ENCODE measurements around the gene EVX2. TPM values are rescaled to one million over a fixed set of nuclear protein-coding genes. Genes with fewer than 3 reads are reported as not detected.

Gene EVX2
- polyA plus RNA-seq, 1 donor from 2014 or later, result not detected

GRCh38 chr2:176109192-176109901 is 25.6 kb upstream of the EVX2 start:
- TF ChIP-seq REST (IDR thresholded peaks at IDR 0.05; ENCODE audit: borderline replicate concordance), result no peak
- Histone ChIP-seq H4K20me1 (ENCODE audit: insufficient read depth) (no peaks in the 10 kb centered on the region), H3K4me3 (ENCODE audit: low read length) (no peak overlapping the region), H3F3A (ENCODE audit: insufficient read depth, low read length, poor library complexity, severe bottlenecking) (no peaks in the 10 kb centered on the region), H3K9me2 (ENCODE audit: insufficient read depth, low read length) (no peaks in the 10 kb centered on the region), H3K36me3 (ENCODE audit: insufficient read depth, low read length) (no peaks in the 10 kb centered on the region), H3K4me2 (ENCODE audit: low read length) (no peak overlapping the region), H3K9ac (ENCODE audit: low read length) (no peak overlapping the region), H3K9me3 (ENCODE audit: low read length) (peaks cover 10% of the 10 kb centered on the region), H2AFZ (ENCODE audit: low read depth, low read length) (no peak overlapping the region), H3K27me3 (ENCODE audit: insufficient read depth, low read depth, low read length) (peaks cover 96% of the 10 kb centered on the region), H3K27ac (ENCODE audit: low read length) (no peak overlapping the region), H3K79me2 (replicated peaks; ENCODE audit: insufficient read depth, low read length) (no peaks in the 10 kb centered on the region)

- TF ChIP-seq CTCF (IDR thresholded peaks at IDR 0.05; ENCODE audit: poor library complexity, severe bottlenecking), result no peak
- no peak for TF ChIP-seq RAD21 (conservative IDR thresholded peaks at IDR 0.05)
- no peak for TF ChIP-seq REST (IDR thresholded peaks at IDR 0.05; ENCODE audit: borderline replicate concordance)
- no peak for TF ChIP-seq EP300 (conservative IDR thresholded peaks at IDR 0.05; ENCODE audit: poor library complexity, severe bottlenecking)
- TF ChIP-seq POLR2AphosphoS5 (IDR thresholded peaks at IDR 0.05), result no peak
- no peak for TF ChIP-seq TAF1 (IDR thresholded peaks at IDR 0.05; ENCODE audit: low read depth)
- TF ChIP-seq SMC3 (conservative IDR thresholded peaks at IDR 0.05; ENCODE audit: poor library complexity), result no peak
- TF ChIP-seq MXI1 (conservative IDR thresholded peaks at IDR 0.05; ENCODE audit: poor library complexity, severe bottlenecking), result no peak
- TF ChIP-seq EZH2 (IDR thresholded peaks at IDR 0.05; ENCODE audit: borderline replicate concordance, insufficient read depth, low read length, poor library complexity, severe bottlenecking), result no peak
Observed at GRCh38 chr2:176107731-176108181, 24.0 kb upstream of the EVX2 start.

More at GRCh38 chr2:176107731-176108181, 24.0 kb upstream of the EVX2 start:
- Histone ChIP-seq H3K27ac (ENCODE audit: low read length) (no peak overlapping the region), H3K9me3 (ENCODE audit: low read length) (peaks cover 3% of the 10 kb centered on the region), H3K4me3 (ENCODE audit: low read length) (no peak overlapping the region), H4K20me1 (ENCODE audit: insufficient read depth) (no peaks in the 10 kb centered on the region), H3F3A (ENCODE audit: insufficient read depth, low read length, poor library complexity, severe bottlenecking) (no peaks in the 10 kb centered on the region), H3K36me3 (ENCODE audit: insufficient read depth, low read length) (no peaks in the 10 kb centered on the region), H3K79me2 (replicated peaks; ENCODE audit: insufficient read depth, low read length) (no peaks in the 10 kb centered on the region), H3K9me2 (ENCODE audit: insufficient read depth, low read length) (no peaks in the 10 kb centered on the region), H3K27me3 (ENCODE audit: insufficient read depth, low read depth, low read length) (peaks cover 96% of the 10 kb centered on the region), H2AFZ (ENCODE audit: low read depth, low read length) (no peak overlapping the region), H3K9ac (ENCODE audit: low read length) (no peak overlapping the region), H3K4me2 (ENCODE audit: low read length) (no peak overlapping the region)
